Stimulated activated CD8-positive, alpha-beta memory T cell treated with anti-CD3 and anti-CD28 coated beads, Interleukin-4, amount 100 ng/mL, for 1 hour (primary cell): Measurements from ENCODE around the gene KIRREL2.
"Not testable (repeated sequence)": the region's sequence is repeated elsewhere in the genome, so short reads cannot be mapped to it uniquely, and the experiment has no call there.

Experiments used
- DNase-seq, 2 donors: peaks; one replicate each; pipeline ENCODE4 v3.0.0-alpha.2; 2020; ENCODE audit warnings: low read depth in 2 of 2, low spot score in 1 of 2

Gene KIRREL2

GRCh38 chr19:35868823-35869326 is 12.2 kb downstream of the KIRREL2 start:
- DNase-seq: no peak

DNA sequence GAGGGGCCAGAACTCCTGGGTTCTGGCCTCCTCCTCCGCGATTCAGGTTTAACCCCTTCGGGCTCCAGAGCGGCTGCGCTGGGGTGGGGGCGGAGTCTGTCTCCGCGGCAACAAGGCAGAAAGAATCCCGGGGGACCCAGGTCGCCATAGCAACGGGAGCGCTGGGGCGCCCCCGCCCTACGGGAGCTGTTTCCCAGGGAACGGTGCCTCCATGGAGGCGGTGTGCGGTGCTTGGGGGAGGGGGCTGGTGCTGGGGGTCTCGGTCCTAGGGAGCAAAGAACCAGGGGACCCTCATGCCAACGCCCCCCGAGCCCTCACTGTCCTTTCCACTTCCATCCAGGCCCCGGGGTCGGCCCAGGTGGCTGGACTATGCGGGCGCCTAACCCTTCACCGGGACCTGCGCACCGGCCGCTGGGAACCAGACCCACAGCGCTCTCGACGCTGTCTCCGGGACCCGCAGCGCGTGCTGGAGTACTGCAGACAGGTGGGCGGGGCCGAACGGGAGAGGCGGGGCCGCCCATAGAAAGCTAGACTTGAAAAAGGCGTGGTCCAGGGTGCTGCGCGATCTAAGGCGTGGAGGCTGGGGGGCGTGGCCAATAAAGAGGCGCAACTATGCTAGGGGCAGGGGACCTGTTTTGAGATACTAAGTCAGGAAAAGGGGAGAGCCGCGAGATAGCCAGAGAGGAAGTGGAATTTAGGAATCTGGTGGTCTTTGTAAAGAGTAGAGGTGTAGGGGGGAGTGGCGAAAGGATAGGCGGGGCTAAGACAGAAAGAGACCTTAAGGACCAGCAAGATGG is 12.8 kb downstream of the KIRREL2 start:
- no peak for DNase-seq

DNA sequence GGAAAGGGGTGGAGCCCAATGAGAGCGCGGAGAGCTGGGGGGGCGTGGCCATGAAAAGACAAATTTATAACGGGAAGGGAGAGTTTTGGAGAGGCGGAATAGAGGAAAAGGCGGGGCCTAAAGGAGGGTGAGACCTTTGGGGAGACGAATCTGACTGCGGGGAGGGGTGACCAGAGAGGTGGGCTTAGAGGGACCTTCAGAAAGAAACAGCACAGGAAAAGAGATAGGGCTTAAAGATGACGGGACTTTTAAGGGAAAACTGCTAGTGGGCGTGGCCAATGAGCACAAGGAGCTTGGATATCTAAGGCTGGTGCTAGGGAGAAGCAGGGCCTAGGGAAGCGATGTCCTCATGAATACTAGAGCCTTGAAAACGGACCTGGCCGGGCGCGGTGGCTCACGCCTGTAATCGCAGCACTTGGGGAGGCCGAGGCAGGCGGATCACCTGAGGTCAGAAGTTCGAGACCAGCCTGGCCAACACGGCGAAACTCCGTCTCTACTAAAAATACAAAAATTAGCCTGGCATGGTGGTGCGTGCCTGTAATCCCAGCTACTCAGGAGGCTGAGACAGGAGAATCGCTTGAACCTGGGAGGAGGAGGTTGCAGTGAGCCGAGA is 13.5 kb downstream of the KIRREL2 start:
- DNase-seq: not testable (repeated sequence)

- no peak for DNase-seq
Measured at GRCh38 chr19:35870798-35871197, 14.1 kb downstream of the KIRREL2 start.

- DNase-seq: no peak
Measured at GRCh38 chr19:35871611-35872010, 14.9 kb downstream of the KIRREL2 start.

DNA sequence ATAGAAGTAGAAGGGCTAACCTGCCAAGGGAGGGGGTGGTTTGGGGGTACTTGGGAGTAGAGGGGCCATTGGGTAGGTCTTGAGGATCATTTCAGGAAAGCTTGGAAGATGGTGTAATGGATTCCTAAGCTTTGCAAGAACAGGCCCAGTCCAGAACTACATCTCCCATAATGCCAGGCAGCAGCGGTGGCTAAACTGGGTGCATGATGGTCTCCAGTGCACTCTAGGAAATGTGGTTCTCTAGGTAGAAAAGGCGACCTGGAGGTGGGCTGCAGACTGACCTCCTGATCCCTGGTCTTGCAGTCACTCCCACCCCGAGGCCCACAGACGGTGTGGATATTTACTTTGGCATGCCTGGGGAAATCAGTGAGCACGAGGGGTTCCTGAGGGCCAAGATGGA is 15.5 kb downstream of the KIRREL2 start:
- no peak for DNase-seq

DNA sequence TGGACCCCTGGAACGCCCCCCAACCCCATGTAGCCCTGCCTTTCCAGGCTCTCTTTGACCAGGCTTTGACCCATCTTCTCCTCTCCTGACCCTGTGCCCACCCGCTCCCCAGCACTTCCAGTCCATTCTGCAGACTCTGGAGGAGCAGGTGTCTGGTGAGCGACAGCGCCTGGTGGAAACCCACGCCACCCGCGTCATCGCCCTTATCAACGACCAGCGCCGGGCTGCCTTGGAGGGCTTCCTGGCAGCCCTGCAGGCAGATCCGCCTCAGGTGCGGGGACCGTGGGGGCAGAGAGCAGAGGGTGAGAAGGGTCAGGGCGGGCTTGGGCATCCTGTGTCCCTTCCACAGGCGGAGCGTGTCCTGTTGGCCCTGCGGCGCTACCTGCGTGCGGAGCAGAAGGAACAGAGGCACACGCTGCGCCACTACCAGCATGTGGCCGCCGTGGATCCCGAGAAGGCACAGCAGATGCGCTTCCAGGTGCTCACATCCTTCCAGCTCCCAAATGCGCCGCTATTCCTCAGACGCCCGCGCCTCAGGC is 17.8 kb downstream of the KIRREL2 start:
- no peak for DNase-seq

GRCh38 chr19:35879068-35879467 is 22.4 kb downstream of the KIRREL2 start:
- DNase-seq: no peak

GRCh38 chr19:35879770-35880317 is 23.1 kb downstream of the KIRREL2 start:
- no peak for DNase-seq

DNA sequence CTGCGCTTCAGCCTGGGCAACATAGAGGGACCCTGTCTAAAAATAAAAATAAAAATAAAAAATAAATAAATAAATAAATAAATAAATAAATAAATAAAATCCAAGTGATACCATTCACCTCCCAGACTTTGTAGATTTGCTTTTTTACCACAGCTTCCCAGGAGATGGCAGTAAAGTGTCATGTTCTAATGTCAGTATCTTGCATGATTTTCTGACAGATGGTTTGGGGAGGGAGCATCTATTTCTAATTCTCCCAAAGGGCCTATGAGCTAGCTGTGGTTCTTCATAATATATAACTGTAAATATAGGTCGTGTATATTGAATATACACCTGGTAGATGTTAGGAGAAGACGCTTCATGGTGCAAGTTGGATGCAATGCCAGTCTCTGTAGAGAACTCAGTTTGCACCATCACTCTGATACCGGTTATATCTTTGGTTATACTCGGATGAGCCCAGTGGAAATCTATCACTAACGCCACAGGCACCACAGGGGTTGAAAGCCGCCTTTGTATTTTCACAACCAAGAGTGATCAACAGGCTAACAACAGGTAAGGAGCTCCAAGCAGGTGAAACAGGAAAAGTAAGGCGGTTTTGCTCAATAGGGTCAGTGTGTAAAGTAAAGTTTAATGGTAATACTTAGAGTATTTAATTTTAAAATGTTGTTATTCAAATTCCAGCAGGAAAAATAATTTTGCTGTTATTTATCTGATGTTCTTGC is 25.6 kb downstream of the KIRREL2 start:
- no peak for DNase-seq

GRCh38 chr19:35883882-35884281 is 27.2 kb downstream of the KIRREL2 start:
- no peak for DNase-seq

DNA sequence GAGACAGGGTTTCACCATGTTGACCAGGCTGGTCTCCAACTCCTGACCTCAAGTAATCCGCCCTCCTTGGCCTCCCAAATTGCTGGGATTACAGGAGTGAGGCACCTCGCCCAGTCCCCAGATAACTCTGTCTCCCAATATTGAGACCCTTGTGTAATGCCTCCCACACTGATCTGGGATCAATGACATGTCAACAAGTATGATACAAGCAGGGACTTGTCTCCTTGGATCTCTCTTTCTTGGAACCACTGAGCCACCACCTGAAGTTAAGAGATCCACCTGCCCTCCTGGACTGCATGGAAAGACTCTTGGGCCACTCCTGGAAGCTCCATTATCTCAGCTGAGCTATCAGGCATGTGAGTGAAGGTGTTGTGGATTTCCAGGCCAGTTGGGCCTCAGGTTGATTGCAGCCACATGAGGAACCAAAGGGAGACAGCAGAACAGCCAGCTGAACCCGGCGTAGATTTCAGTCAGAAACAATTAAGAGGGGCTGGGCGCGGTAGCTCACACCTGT is 28.6 kb downstream of the KIRREL2 start:
- no peak for DNase-seq

DNA sequence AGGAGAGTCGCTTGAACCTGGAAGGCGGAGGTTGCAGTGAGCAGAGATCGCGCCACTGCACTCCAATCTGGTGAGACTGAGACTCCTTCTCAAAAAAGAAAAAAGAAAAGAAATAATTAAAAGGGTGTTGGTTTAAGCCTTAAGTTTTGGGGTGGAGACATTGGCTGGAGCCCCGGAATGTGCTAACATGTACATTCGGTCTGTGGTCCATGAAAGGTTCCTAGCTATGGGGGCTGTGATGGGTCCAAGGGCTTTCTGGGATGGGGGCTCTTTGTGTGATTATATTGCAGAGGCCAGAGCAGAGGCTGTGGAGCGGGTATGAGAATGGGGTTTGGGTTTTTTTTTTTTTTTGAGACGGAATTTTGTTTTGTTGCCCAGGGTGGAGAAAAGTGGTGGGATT is 29.2 kb downstream of the KIRREL2 start:
- DNase-seq: no peak

DNA sequence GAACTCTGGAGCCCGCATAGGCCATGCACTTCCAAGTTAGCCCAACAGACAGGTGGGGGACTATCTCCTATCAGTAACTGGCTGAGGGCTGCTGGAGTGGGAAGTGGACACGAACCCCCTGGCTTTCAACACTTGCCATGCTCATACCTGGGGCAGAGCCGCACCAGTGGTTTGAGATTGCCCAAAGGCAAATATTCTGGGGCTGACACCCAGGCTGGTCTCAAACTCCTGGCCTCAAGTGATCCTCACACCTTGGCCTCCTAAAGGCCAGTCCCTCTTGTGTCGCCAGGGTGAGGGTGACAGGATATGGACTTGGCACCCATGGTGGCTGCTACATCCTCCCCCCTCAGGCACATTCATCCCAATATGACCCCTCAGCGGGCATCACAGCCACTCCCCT is 30.5 kb downstream of the KIRREL2 start:
- no peak for DNase-seq

DNA sequence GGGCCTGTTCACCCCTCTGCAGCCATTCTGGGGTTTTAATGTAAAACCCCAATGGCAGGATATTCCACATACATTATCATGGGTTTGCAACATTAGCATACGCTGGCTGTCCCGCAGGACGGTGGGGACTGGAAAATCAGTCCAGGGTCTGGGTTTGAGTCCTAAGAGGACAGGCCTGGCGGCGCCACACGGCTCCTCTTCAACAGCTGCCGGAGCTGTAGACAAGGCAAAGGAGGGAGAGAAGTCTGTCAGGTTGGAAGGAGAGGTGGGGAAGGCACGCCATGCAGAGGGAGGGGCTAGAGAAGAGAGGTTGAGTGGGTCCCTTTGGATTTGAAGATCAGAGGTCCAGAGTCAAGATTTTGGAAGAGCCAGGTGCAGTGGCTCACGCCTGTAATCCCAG is 31.7 kb downstream of the KIRREL2 start:
- DNase-seq: no peak

GRCh38 chr19:35889370-35890112 is 32.8 kb downstream of the KIRREL2 start:
- DNase-seq: no peak

GRCh38 chr19:35890113-35890650 is 33.5 kb downstream of the KIRREL2 start:
- DNase-seq: no peak

- not testable (repeated sequence) for DNase-seq
Measured at GRCh38 chr19:35891819-35892218, 35.1 kb downstream of the KIRREL2 start.

GRCh38 chr19:35894342-35894741 is 37.6 kb downstream of the KIRREL2 start:
- DNase-seq: no peak
